ENCODE measurements around the gene L1CAM. TPM values are rescaled to one million over a fixed set of nuclear protein-coding genes. Genes with fewer than 3 reads are reported as not detected.
"Not testable (repeated sequence)": the region's sequence is repeated elsewhere in the genome, so short reads cannot be mapped to it uniquely, and the experiment has no call there.

L1CAM gene
- total RNA-seq, 1 donor from 2014 or later = 12.6 TPM

- H3K36me3 Mint-ChIP-seq = no peaks in the 10 kb centered on the region
- H3K9me3 Mint-ChIP-seq = peaks cover 7% of the 10 kb centered on the region
- no peak for DNase-seq (ENCODE audit: extremely low spot score, unreplicated experiment)
- H3K27me3 Mint-ChIP-seq = no peaks in the 10 kb centered on the region
- no peaks in the 10 kb centered on the region for H3K4me1 Mint-ChIP-seq (ENCODE audit: unreplicated experiment)
- TF ChIP-seq, protein P1, sequence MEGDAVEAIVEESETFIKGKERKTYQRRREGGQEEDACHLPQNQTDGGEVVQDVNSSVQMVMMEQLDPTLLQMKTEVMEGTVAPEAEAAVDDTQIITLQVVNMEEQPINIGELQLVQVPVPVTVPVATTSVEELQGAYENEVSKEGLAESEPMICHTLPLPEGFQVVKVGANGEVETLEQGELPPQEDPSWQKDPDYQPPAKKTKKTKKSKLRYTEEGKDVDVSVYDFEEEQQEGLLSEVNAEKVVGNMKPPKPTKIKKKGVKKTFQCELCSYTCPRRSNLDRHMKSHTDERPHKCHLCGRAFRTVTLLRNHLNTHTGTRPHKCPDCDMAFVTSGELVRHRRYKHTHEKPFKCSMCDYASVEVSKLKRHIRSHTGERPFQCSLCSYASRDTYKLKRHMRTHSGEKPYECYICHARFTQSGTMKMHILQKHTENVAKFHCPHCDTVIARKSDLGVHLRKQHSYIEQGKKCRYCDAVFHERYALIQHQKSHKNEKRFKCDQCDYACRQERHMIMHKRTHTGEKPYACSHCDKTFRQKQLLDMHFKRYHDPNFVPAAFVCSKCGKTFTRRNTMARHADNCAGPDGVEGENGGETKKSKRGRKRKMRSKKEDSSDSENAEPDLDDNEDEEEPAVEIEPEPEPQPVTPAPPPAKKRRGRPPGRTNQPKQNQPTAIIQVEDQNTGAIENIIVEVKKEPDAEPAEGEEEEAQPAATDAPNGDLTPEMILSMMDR (conservative IDR thresholded peaks at IDR 0.05) = no peak
- peak overlapping the region; percentile 13 for H3K27ac Mint-ChIP-seq
- H3K4me3 Mint-ChIP-seq = peak overlapping the region; percentile 65
Measured at GRCh38 chrX:153819384-153820040, 66.5 kb downstream of the L1CAM start.

DNA sequence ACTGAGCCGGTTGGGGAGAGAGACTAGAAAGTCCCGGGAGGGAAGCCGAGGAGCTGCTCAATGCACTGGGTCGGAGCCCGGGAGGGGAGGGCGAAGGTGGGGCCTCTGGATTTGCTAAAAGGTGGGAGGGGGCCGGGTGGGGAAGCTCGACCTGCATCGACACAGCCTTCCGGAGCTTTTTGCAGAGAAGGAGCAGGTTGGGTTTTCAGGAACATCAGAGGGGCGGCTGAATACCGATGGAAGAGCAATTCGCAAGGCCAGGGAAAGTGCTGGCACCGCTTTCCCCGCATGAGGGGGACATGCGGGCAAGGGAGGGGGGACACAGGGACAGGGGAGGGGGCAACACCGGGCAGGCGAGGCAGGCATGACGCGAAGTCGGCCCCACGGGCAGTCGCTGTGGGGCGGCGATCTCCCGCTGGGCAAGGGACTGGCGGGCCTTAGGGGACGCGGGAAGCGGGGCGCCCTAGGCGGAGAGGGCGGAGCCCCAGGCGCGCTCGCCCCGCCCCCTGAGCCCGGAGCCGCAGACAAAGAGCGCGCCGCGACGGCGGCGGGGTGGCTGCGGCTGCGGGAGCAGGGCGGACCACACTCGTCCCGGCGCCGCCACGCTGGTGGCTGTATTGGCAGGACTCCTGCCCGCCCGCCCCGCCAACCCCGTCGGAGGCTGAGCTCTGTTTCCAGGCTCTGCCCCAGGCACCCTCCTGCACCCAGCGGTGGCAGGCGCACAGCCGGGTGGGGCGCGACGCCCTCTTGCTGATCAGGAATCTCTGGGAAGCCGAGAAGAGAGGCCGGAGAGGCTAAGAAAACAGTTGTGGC is 67.2 kb downstream of the L1CAM start:
- H3K27ac Mint-ChIP-seq = peak overlapping the region; percentile 13
- TF ChIP-seq, protein P1 (conservative IDR thresholded peaks at IDR 0.05) = no peak
- H3K9me3 Mint-ChIP-seq = peaks cover 7% of the 10 kb centered on the region
- peak overlapping the region; percentile 65 for H3K4me3 Mint-ChIP-seq
- no peaks in the 10 kb centered on the region for H3K27me3 Mint-ChIP-seq
- DNase-seq (ENCODE audit: extremely low spot score, unreplicated experiment) = peak; percentile 73
- H3K36me3 Mint-ChIP-seq = no peaks in the 10 kb centered on the region
- no peaks in the 10 kb centered on the region for H3K4me1 Mint-ChIP-seq (ENCODE audit: unreplicated experiment)

GRCh38 chrX:153818064-153818463 is 67.9 kb downstream of the L1CAM start:
- H3K27ac Mint-ChIP-seq; H3K4me1 Mint-ChIP-seq (ENCODE audit: unreplicated experiment); H3K36me3 Mint-ChIP-seq; H3K27me3 Mint-ChIP-seq; H3K9me3 Mint-ChIP-seq; DNase-seq (ENCODE audit: extremely low spot score, unreplicated experiment): not testable (repeated sequence)
- peak overlapping the region; percentile 9 for H3K4me3 Mint-ChIP-seq

DNA sequence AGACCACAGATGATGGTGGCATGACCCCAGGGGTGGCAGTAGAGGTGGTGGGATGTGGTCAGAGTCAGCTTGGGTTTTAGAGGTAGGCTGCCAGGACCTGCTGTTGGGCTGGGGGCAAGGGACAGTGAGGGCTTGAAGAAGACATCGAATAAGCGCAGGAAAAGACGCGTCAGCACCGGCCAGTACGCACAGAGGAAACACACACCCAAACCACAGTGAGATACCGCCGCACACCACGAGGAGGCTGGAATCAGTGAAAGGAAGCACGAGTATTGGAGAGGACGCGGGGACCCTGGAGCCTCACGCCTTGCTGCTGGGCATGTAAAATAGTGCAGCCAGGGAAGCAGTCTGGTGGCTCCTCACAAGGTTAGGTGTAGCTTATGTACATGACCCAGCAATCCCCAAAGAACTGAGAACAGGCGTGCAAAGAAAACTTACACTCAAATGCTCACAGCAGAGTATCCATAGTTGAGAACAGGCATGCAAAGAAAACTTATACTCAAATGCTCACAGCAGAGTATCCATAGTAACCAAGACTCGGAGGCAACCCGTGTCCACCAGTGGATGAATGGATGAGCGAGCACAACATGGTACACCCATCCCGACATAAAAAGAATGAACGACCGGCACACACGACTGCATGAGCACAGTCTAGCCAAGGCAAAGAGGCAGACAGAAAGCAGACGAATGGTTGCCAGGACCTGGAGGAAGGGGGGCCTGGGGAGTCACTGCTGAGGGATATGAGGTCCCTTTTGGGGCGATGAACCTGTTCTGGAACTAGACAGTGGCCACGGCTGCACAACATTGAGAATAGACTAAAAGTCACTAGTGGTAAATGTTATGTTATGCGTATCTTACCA is 68.9 kb downstream of the L1CAM start:
- no peaks in the 10 kb centered on the region for H3K36me3 Mint-ChIP-seq
- no peaks in the 10 kb centered on the region for H3K4me1 Mint-ChIP-seq (ENCODE audit: unreplicated experiment)
- H3K9me3 Mint-ChIP-seq = peaks cover 7% of the 10 kb centered on the region
- H3K4me3 Mint-ChIP-seq = peak overlapping the region; percentile 40
- TF ChIP-seq, protein P1 (conservative IDR thresholded peaks at IDR 0.05) = no peak
- H3K27ac Mint-ChIP-seq = no peak overlapping the region
- peaks cover 6% of the 10 kb centered on the region for H3K27me3 Mint-ChIP-seq
- no peak for DNase-seq (ENCODE audit: extremely low spot score, unreplicated experiment)

DNA sequence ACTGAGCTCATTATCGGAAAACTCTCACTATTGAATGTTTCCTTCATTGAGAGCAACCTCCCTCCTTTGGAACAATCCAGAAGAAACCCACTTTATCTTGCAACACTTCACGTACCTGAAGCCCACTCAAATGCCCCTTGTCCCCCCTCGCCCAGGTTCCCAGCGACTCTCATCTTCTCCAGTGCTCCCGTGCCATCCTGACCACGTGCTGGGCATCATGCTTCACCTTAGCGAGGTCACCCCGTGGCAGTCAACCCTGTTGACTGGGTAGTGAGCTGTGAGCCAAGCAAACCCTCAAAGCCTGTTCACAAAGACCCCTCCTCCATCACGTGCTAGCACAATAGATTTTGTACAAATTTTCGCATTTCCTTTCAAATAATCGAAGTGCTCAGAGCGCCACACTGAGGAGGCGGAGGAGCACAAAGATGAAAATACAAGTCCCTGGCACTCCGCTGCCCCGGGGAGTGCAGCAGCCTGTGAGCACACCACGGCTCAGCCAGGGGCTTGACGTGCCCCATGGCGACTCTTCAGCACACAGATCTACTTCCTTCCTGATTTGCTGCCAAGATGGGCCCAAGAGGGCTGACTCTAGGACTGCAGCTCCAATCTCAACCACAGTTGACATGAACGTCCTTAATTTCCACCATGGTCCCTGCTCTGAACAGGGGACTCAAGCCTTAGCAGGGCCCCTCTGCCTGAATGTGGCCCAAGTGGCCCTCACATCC is 71.2 kb downstream of the L1CAM start:
- Mint-ChIP-seq H3K27ac (no peak overlapping the region), H3K4me3 (no peak overlapping the region), H3K9me3 (peaks cover 7% of the 10 kb centered on the region), H3K36me3 (no peaks in the 10 kb centered on the region), H3K27me3 (peaks cover 6% of the 10 kb centered on the region), H3K4me1 (ENCODE audit: unreplicated experiment) (no peaks in the 10 kb centered on the region)
- no peak for DNase-seq (ENCODE audit: extremely low spot score, unreplicated experiment)
- TF ChIP-seq, protein P1 (conservative IDR thresholded peaks at IDR 0.05) = no peak
